Epithelial cell of esophagus (primary cell): ENCODE measurements around the gene MRTFA.
A peak's percentile ranks its signal among the peaks of the same experiment; 100 is the strongest.
"Not testable (repeated sequence)": the region's sequence is repeated elsewhere in the genome, so short reads cannot be mapped to it uniquely, and the experiment has no call there.

Experiments
- DNase-seq: peaks from one replicate; pipeline ENCODE4 v3.0.0; 2010; ENCODE audit warnings: low read depth
- H3K4me3 ChIP-seq: 2 replicates; pipeline ENCODE4 v1.5.1; 2011; ENCODE audit warnings: mild to moderate bottlenecking, low read length, control low read depth
- TF ChIP-seq, protein P1 (sequence below): IDR thresholded peaks from 2 replicates; pipeline ENCODE4 v1.5.1; 2011; ENCODE audit warnings: low read depth, mild to moderate bottlenecking, low read length, control low read depth, inconsistent platforms; ENCODE audit not compliant: insufficient read depth; ENCODE audit errors: missing control alignments

Gene MRTFA

GRCh38 chr22:40531951-40532900, 104.3 kb downstream of the MRTFA start:
- DNase-seq, result no peak
- TF ChIP-seq, protein P1, sequence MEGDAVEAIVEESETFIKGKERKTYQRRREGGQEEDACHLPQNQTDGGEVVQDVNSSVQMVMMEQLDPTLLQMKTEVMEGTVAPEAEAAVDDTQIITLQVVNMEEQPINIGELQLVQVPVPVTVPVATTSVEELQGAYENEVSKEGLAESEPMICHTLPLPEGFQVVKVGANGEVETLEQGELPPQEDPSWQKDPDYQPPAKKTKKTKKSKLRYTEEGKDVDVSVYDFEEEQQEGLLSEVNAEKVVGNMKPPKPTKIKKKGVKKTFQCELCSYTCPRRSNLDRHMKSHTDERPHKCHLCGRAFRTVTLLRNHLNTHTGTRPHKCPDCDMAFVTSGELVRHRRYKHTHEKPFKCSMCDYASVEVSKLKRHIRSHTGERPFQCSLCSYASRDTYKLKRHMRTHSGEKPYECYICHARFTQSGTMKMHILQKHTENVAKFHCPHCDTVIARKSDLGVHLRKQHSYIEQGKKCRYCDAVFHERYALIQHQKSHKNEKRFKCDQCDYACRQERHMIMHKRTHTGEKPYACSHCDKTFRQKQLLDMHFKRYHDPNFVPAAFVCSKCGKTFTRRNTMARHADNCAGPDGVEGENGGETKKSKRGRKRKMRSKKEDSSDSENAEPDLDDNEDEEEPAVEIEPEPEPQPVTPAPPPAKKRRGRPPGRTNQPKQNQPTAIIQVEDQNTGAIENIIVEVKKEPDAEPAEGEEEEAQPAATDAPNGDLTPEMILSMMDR, result no peak
- no peak overlapping the region for H3K4me3 ChIP-seq

- DNase-seq, H3K4me3 ChIP-seq: not testable (repeated sequence)
Observed at GRCh38 chr22:40530391-40530790, 106.1 kb downstream of the MRTFA start.

DNA sequence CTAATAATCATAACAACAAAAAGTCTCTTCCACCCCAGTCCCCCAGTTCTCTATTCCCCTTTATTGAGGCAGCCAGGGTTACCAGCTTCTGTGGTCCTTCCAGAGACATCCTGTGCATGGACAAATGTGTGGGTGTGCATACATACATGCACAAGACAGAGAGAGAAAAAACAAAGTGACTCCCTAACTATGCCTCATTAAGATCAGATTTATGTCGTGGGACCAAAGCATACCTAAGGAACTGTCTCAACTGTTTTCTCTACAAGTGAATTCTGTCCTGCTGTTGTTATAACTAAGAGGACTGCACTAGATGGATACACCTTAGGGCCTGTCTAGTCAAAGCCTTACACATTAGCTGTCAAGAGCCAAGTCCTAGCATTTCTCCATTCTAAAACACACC, 106.7 kb downstream of the MRTFA start:
- TF ChIP-seq, protein P1, result no peak
- no peak for DNase-seq
- no peak overlapping the region for H3K4me3 ChIP-seq

DNA sequence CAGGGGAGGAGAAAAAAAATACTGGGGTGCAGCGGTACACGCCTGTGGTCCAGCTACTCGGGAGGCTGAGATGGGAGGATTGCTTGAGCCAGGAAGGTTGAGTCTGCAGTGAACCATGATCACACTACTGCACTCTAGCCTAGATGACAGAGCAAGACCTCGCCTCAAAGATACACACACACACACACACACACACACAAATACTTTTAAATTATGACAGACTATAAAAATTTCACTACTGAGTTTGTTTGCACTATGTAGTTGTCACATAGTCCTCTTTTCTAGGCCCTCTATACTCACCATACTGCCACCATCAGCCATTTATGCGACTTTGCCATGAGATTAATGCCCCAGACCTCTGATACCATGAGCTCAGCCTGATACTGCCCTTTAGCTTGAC, 109.6 kb downstream of the MRTFA start:
- H3K4me3 ChIP-seq, result no peak overlapping the region
- no peak for DNase-seq
- TF ChIP-seq, protein P1, result no peak

DNA sequence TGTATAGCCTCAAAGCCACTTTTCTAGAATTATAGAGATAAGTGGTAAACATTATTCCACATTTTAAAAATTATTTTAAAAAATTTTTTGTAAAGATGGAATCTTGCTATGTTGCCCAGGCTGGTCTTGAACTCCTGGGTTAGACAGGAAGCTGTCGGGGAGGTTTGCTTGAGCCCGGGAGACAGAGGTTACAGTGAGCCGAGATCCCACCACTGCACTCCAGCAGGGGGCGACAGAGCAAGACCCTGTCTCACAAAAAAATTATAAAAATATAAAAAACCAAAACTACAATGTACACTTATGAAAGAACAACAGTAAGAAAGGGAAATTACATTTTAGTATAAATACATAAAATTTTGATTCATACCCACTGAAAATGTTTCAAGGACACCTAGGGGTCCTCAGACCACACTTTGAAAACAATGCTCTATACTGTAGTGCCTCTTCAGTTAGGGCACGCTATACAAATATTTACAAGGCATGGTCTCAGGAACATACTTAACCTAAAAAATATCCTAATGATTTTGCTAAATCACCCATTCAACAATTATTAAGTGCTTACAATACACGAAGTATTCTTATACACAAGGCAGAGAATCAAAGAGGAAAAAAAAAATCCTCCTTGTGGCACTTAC, 111.2 kb downstream of the MRTFA start:
- TF ChIP-seq, protein P1, result peak; percentile 75
- H3K4me3 ChIP-seq, result no peak overlapping the region
- DNase-seq, result peak; percentile 52

- no peak overlapping the region for H3K4me3 ChIP-seq
- peak; percentile 63 for DNase-seq
- TF ChIP-seq, protein P1, result peak; percentile 46
Observed at GRCh38 chr22:40524392-40525249, 111.9 kb downstream of the MRTFA start.

DNA sequence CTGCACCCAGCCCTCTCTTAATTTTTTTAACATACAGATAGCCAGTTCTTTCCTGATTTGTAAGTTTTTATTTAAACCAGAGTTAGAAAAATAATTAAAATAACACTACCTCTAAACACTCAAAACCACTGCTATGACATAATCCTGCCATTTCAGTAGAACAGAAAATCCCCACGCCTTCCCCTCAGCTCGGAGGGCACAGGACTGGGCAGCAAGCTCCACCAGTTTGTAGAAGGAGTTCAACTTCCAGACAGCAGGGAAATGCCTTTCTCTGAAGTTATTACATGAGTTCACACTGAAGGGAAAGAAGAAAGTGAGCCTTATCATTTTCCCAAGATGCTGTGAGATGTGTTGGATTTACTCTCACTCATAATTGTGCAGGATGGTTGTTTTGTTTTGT, 114.4 kb downstream of the MRTFA start:
- no peak overlapping the region for H3K4me3 ChIP-seq
- TF ChIP-seq, protein P1, result no peak
- DNase-seq, result no peak
